HepG2 (cell line): ENCODE measurements around the gene HHIPL1. TPM values are rescaled to one million over a fixed set of nuclear protein-coding genes. Genes with fewer than 3 reads are reported as not detected.
A peak's percentile ranks its signal among the peaks of the same experiment; 100 is the strongest.

Experiments
- AHR ChIP-seq: IDR thresholded peaks from 2 replicates; pipeline ENCODE4 v1.6.1; 2018; ENCODE audit warnings: missing genetic modification reagents, missing compliant biosample characterization
- CEBPZ ChIP-seq: IDR thresholded peaks from 2 replicates; pipeline ENCODE4 v1.6.1; 2012; ENCODE audit warnings: low read length, improper control_type of control experiment
- CHD2 ChIP-seq: IDR thresholded peaks from 2 replicates; pipeline ENCODE4 v1.6.1; 2011; ENCODE audit warnings: low read depth, low read length, improper control_type of control experiment
- EEA1 ChIP-seq: sonication (generic); formaldehyde crosslinking; IDR thresholded peaks from 2 replicates; pipeline ENCODE4 v1.5.1; 2020; ENCODE audit warnings: mild to moderate bottlenecking, missing genetic modification reagents, borderline replicate concordance
- HMGXB4 ChIP-seq, 2 experiments: sonication (generic) in 1 of 2; formaldehyde crosslinking in 1 of 2; IDR thresholded peaks; 2 replicates each; pipeline versions ENCODE4 v1.4.0 to v1.6.1; 2018 to 2020; ENCODE audit warnings: missing genetic modification reagents in 2 of 2, borderline replicate concordance in 1 of 2, low read depth in 1 of 2, mild to moderate bottlenecking in 1 of 2, missing biosample characterization in 1 of 2
- IKZF5 ChIP-seq: IDR thresholded peaks from 2 replicates; pipeline ENCODE4 v1.6.1; 2018; ENCODE audit warnings: missing genetic modification reagents, mild to moderate bottlenecking, missing compliant biosample characterization
- MYPOP ChIP-seq: sonication (generic); formaldehyde crosslinking; IDR thresholded peaks from 2 replicates; pipeline ENCODE4 v1.8.1; 2023; ENCODE audit warnings: mild to moderate bottlenecking, moderate library complexity, missing genetic modification reagents
- PLRG1 ChIP-seq: fragments of 450-650 bp; conservative IDR thresholded peaks from 2 replicates; pipeline ENCODE4 v1.6.1; 2016
- POLR2G ChIP-seq: fragments of 200-400 bp; formaldehyde crosslinking; IDR thresholded peaks from 2 replicates; pipeline ENCODE4 v1.6.1; 2018; ENCODE audit warnings: mild to moderate bottlenecking, low read depth, low read length, moderate library complexity
- SP5 ChIP-seq: IDR thresholded peaks from 2 replicates; pipeline ENCODE4 v1.6.1; 2016; ENCODE audit warnings: low read depth, borderline replicate concordance
- TBX3 ChIP-seq: fragments of 450-650 bp; IDR thresholded peaks from 2 replicates; pipeline ENCODE4 v1.6.1; 2017; ENCODE audit warnings: antibody characterized with exemption, mild to moderate bottlenecking, inconsistent platforms, borderline replicate concordance
- THYN1 ChIP-seq: sonication (generic); formaldehyde crosslinking; IDR thresholded peaks from 2 replicates; pipeline ENCODE4 v1.8.1; 2023; ENCODE audit warnings: low read depth, mild to moderate bottlenecking, moderate library complexity, missing genetic modification reagents, borderline replicate concordance
- WIZ ChIP-seq: sonication (generic); formaldehyde crosslinking; IDR thresholded peaks from 2 replicates; pipeline ENCODE4 v1.5.1; 2020; ENCODE audit warnings: mild to moderate bottlenecking, missing genetic modification reagents
- ZBTB34 ChIP-seq: sonication (generic); formaldehyde crosslinking; IDR thresholded peaks from 2 replicates; pipeline ENCODE4 v1.8.0; 2022; ENCODE audit warnings: mild to moderate bottlenecking, missing genetic modification reagents
- ZBTB46 ChIP-seq: sonication (generic); formaldehyde crosslinking; IDR thresholded peaks from 2 replicates; pipeline ENCODE4 v1.4.0; 2020; ENCODE audit warnings: mild to moderate bottlenecking, missing genetic modification reagents, borderline replicate concordance
- ZNF607 ChIP-seq: sonication (generic); formaldehyde crosslinking; IDR thresholded peaks from 2 replicates; pipeline ENCODE4 v1.5.1; 2020; ENCODE audit warnings: missing genetic modification reagents, mild to moderate bottlenecking, borderline replicate concordance
- ZSCAN22 ChIP-seq: sonication (generic); formaldehyde crosslinking; IDR thresholded peaks from 2 replicates; pipeline ENCODE4 v1.4.0; 2020; ENCODE audit warnings: mild to moderate bottlenecking, missing genetic modification reagents
- polyA plus RNA-seq, 8 experiments: library from polyadenylated mRNA; depleted of rRNA in 3 of 8; stranded (reverse) in 7 of 8; unstranded in 1 of 8; fragments of >200 nt; fragmentation: Illumina TruSeq in 4 of 8; extraction: Trizol in 4 of 8; gene quantifications; 2 replicates each; pipeline versions ENCODE4 v1.2.1 to v1.2.3, GENCODE V29; 2011 to 2016; ENCODE audit warnings: low read depth in 4 of 8, missing spikeins in 1 of 8, mixed read lengths in 1 of 8; ENCODE audit not compliant: insufficient read depth in 1 of 8
- total RNA-seq, 5 experiments: library from RNA; depleted of rRNA; stranded (reverse); fragments of >200 nt; fragmentation: Illumina TruSeq; extraction: Trizol; gene quantifications; 2 replicates each; pipeline ENCODE4 v1.2.3, GENCODE V29; 2016; ENCODE audit warnings: low read depth in 1 of 5

HHIPL1 gene
- total and polyA plus RNA-seq, 2 of the 13 experiments (the other 11 are each of a cell fraction or from before 2014, with no cell fraction given): not detected

- peak; percentile 83 for TF ChIP-seq ZSCAN22
- TF ChIP-seq ZBTB46 (CRISPR knock-in tag): no peak
- TF ChIP-seq ZBTB34 (CRISPR knock-in tag): no peak
- no peak for TF ChIP-seq THYN1 (CRISPR knock-in tag)
- peak; percentile 95 for TF ChIP-seq EEA1 (CRISPR knock-in tag)
- TF ChIP-seq CHD2: no peak
- no peak for TF ChIP-seq SP5 (CRISPR knock-in tag)
- no peak for TF ChIP-seq CEBPZ
- no peak for TF ChIP-seq TBX3
- TF ChIP-seq MYPOP: peak; percentile 67
- TF ChIP-seq POLR2G: no peak
- peak; percentile 97 for TF ChIP-seq ZNF607
- TF ChIP-seq IKZF5: peak; percentile 28; the same call in 1 of the 2 replicates
- no peak for TF ChIP-seq PLRG1
- TF ChIP-seq WIZ (CRISPR knock-in tag): peak; percentile 84; the same call in 1 of the 2 replicates
- TF ChIP-seq HMGXB4 (CRISPR knock-in tag; IDR thresholded peaks at IDR 0.05; ENCODE audit: borderline replicate concordance in 1 of 2, low read depth in 1 of 2): peak; percentile 36 to 52; a peak in 1 of 4 replicates
- TF ChIP-seq AHR (CRISPR knock-in tag): peak; percentile 92; the same call in 1 of the 2 replicates
Measured at GRCh38 chr14:99603471-99604277, 41.3 kb upstream of the HHIPL1 start, which contains the start of gene CCDC85C (continued).
